Activated CD4-positive, alpha-beta T cell treated with anti-CD3 and anti-CD28 coated beads for 4 hours (primary cell): ENCODE results near the gene TOMM40.
"Not testable (repeated sequence)": the region's sequence is repeated elsewhere in the genome, so short reads cannot be mapped to it uniquely, and the experiment has no call there.

Source experiments
- DNase-seq, 2 donors: peaks; one replicate each; pipeline ENCODE4 v3.0.0-alpha.2; 2020

Gene TOMM40

GRCh38 chr19:44891016-44891882, at the start of gene TOMM40:
Gene TOMM40 (plus strand): TSS chr19:44891254. CDS start chr19:44891416, 162 bp downstream.
- DNase-seq = peak; percentile 100

DNA sequence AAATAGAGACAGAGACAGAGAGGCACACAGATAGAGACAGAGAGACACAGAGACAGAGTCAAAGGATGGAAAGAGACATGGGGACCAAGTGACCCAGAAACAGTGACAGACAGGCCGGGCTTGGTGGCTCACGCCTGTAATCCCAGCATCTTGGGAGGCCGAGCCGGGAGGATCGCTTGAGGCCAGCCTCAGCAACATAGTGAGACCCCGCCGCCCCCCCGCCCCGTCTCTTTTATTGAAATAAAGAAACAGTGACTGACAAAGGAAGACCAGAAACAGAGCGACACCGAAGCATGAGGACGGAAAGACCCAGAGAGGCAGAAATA, 45.8 kb upstream of the TOMM40 start:
- no peak for DNase-seq

GRCh38 chr19:44845612-44846454, 45.2 kb upstream of the TOMM40 start, which contains the start of gene NECTIN2:
Gene NECTIN2 (plus strand): TSS chr19:44846297. CDS start chr19:44846526, 229 bp downstream.
- DNase-seq = peak; percentile 71 to 81

- DNase-seq = no peak
These were observed 44.5 kb upstream of the TOMM40 start for GRCh38 chr19:44846455-44847143.

DNA sequence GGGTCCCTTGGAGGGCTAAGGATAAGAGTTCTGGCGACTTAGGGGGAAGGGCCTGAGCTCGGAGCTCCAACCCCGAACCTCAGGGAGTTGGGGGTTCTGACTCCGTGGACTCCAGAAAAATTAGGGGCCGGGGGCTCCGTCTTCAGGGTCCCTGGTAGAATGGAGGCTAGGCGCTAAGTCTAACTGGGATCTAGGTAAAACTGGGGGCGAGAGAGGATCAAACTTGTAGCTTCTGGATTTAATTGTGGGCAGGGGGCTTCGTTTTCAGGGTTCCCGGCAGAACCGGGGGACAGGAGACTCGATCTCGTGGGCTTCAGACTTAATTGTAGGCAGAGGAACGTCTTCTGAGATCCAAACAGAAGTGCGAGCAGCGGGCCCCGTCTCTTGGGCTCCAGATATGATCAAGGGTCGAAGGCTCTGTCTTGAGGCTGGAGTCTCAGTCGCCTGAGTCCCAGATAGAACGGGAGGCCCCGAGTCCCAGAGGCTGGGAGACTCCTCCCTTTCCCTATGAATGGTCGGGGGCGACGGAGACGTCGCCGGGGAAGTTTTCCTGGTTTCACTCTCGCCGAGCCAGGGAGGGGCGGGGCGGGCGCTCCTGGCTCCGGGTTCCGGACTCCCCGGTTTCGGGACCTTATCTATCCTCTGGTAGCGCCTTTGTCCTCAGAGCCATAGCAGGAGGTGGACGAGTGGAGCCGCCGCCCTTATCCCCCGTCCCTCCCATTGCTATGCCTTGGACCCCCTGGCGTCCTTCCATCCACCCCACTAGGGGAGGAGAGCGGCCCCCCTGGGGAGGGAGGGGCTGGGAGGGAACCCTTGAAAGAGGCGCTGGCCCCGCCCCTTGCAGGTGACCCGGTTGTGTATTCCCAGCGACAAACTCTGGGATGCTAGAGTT, 43.7 kb upstream of the TOMM40 start:
- DNase-seq = no peak

- no peak for DNase-seq
These were observed 42.8 kb upstream of the TOMM40 start for GRCh38 chr19:44848036-44848811.

- no peak for DNase-seq
These were observed 42.1 kb upstream of the TOMM40 start for GRCh38 chr19:44848812-44849447.

GRCh38 chr19:44850641-44851109, 40.4 kb upstream of the TOMM40 start:
- DNase-seq = no peak

DNA sequence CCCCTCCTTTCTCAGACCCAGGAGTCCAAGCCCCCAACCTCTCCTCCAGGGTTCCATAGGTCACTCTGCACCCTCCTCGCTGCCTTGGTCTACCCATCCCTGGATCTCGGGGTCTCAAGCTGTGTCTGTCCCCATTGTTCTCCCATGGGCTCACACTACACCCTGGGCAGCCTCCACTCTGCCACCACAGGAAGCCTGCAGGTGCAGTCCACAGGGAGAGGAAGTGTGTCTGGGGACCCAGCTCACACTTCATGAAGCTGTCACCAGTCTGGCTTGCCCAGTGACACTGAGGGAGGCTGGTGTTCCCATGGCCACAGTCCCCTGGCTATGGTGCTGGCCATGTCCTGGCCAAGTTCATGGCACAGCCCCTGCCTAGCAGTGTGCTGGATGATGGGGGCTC, 39.6 kb upstream of the TOMM40 start:
- DNase-seq = no peak

DNA sequence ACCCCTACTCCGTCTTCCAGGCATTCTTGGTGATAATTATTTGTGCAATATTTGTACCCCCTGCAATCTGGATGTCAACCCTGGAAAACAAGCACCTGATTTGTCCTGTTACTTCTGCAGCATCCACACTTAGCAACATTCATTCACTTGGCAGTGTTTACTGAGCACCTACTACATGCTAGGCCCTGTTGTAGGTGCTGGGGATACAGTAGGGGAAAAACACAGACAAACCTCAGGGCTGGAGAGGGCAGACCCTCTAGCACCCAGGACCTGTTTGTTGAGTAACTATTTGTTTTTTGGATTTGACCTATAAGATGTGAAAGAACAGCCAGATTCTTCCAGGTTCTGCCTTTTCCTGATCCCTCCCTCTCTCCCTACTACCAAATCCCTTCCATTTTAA, 35.4 kb upstream of the TOMM40 start:
- no peak for DNase-seq

GRCh38 chr19:44856421-44857083, 34.5 kb upstream of the TOMM40 start:
- no peak for DNase-seq

GRCh38 chr19:44857837-44858236, 33.2 kb upstream of the TOMM40 start:
- no peak for DNase-seq

DNA sequence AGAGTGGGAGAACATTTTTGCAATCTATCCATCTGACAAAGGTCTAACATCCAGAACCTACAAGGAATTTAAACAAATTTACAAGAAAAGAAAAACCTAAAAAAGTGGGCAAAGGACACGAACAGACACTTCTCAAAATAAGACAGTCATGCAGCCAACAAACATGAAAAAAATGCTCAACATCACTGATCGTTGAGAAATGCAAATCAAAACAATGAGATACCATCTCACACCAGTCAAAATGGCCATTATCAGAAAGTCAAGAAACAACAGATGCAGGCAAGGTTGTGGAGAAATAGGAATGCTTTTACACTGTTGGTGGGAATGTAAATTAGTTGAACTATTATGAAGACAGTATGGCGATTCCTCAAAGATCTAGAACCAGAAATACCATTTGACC, 29.5 kb upstream of the TOMM40 start:
- DNase-seq = not testable (repeated sequence)

- no peak for DNase-seq
These were observed 27.1 kb upstream of the TOMM40 start for GRCh38 chr19:44863990-44864389.

- no peak for DNase-seq
These were observed 25.8 kb upstream of the TOMM40 start for GRCh38 chr19:44865196-44865767.

DNA sequence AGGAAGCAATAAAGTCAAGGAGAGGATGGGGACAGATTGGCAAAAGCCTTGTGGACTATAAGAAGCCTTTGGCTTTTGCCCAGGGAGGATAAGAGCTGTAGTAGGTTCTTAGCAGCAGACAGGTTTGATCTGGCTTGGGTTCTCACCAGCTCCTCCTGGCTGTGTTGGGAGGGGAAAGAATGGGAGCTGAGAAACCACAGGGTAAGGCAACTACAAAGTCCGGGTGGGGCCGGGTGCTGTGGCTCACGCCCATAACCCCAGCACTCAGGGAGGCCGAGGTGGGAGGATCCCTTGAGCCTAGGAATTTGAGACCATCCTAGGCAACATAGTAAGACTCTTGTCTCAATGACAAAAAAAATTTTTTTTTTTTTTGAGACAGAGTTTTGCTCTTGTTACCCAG, 24.4 kb upstream of the TOMM40 start:
- DNase-seq = no peak

DNA sequence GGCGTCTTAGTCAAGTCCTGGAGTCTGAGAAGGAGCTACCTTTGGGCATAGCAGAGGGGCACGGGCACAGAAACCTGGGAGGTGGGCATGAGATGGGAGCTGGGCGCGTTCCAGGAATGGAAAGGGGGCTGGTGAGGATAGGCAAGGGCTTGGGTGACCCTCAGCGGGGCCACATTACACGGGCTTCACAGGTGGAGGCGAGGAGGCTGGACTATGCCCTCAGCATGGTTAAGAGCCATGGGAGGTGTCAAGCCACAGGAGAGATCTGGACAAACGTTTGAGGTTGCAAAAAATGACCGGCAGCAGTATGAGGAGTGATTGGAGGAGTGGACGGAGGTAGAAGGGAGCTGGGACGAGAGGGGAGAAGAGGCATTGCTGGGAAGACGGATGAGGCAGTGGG, 23.5 kb upstream of the TOMM40 start:
- no peak for DNase-seq

GRCh38 chr19:44869733-44870470, 21.2 kb upstream of the TOMM40 start:
- no peak for DNase-seq

GRCh38 chr19:44871809-44872208, 19.2 kb upstream of the TOMM40 start:
- DNase-seq = no peak
